A549 (cell line): Measurements from ENCODE around the gene RSPH4A.

ENCODE experiments used
- CTCF ChIP-seq: fragments of >200 bp; sonication (Bioruptor Twin); formaldehyde crosslinking; IDR thresholded peaks from 3 replicates; pipeline ENCODE4 v1.5.1; 2016
- HDAC2 ChIP-seq: fragments of 200-600 bp; sonication (generic); IDR thresholded peaks from 2 replicates; pipeline ENCODE4 v1.6.1; 2016
- MAX ChIP-seq: IDR thresholded peaks from 2 replicates; pipeline ENCODE4 v1.6.1; 2012
- POLR2A ChIP-seq: IDR thresholded peaks from 2 replicates; pipeline ENCODE4 v1.6.1; 2012; ENCODE audit warnings: mild to moderate bottlenecking, low read length
- TF ChIP-seq, protein P1 (sequence below): fragments of >200 bp; sonication (Bioruptor Twin); formaldehyde crosslinking; IDR thresholded peaks from 3 replicates; pipeline ENCODE4 v1.6.1; 2016
- TF ChIP-seq, protein P2 (sequence below): fragments of 200-600 bp; sonication (generic); IDR thresholded peaks from 2 replicates; pipeline ENCODE4 v1.6.1; 2016; ENCODE audit warnings: antibody characterized with exemption, mild to moderate bottlenecking, moderate library complexity
- TF ChIP-seq, protein P3 (sequence below): IDR thresholded peaks from 2 replicates; pipeline ENCODE4 v1.6.1; 2012

DNA sequence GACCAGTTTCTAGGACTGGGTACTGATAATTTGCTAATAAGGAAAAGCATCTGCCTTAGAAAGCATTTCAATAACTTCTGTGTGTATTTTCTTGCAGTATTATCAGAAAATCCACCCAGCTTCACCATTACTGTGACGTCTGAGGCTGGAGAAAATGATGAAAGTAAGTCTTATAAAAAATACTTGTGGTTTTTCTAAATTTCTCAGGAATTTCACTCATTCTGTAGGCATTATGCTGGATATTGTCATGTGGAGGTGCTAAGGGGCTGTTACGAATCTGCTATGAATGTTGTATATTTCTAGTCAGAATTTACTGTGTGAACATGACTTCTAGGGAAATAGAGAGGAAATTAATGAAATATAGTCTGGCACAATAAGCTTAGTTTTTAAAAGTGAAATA is 36.1 kb upstream of the RSPH4A start:
- TF ChIP-seq, protein P1, sequence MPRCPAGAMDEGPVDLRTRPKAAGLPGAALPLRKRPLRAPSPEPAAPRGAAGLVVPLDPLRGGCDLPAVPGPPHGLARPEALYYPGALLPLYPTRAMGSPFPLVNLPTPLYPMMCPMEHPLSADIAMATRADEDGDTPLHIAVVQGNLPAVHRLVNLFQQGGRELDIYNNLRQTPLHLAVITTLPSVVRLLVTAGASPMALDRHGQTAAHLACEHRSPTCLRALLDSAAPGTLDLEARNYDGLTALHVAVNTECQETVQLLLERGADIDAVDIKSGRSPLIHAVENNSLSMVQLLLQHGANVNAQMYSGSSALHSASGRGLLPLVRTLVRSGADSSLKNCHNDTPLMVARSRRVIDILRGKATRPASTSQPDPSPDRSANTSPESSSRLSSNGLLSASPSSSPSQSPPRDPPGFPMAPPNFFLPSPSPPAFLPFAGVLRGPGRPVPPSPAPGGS: no peak
- TF ChIP-seq CTCF: no peak
- TF ChIP-seq, protein P2, sequence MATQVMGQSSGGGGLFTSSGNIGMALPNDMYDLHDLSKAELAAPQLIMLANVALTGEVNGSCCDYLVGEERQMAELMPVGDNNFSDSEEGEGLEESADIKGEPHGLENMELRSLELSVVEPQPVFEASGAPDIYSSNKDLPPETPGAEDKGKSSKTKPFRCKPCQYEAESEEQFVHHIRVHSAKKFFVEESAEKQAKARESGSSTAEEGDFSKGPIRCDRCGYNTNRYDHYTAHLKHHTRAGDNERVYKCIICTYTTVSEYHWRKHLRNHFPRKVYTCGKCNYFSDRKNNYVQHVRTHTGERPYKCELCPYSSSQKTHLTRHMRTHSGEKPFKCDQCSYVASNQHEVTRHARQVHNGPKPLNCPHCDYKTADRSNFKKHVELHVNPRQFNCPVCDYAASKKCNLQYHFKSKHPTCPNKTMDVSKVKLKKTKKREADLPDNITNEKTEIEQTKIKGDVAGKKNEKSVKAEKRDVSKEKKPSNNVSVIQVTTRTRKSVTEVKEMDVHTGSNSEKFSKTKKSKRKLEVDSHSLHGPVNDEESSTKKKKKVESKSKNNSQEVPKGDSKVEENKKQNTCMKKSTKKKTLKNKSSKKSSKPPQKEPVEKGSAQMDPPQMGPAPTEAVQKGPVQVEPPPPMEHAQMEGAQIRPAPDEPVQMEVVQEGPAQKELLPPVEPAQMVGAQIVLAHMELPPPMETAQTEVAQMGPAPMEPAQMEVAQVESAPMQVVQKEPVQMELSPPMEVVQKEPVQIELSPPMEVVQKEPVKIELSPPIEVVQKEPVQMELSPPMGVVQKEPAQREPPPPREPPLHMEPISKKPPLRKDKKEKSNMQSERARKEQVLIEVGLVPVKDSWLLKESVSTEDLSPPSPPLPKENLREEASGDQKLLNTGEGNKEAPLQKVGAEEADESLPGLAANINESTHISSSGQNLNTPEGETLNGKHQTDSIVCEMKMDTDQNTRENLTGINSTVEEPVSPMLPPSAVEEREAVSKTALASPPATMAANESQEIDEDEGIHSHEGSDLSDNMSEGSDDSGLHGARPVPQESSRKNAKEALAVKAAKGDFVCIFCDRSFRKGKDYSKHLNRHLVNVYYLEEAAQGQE: no peak
- TF ChIP-seq MAX: no peak
- TF ChIP-seq, protein P3, sequence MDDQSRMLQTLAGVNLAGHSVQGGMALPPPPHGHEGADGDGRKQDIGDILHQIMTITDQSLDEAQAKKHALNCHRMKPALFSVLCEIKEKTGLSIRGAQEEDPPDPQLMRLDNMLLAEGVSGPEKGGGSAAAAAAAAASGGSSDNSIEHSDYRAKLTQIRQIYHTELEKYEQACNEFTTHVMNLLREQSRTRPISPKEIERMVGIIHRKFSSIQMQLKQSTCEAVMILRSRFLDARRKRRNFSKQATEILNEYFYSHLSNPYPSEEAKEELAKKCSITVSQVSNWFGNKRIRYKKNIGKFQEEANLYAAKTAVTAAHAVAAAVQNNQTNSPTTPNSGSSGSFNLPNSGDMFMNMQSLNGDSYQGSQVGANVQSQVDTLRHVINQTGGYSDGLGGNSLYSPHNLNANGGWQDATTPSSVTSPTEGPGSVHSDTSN: no peak
- TF ChIP-seq HDAC2: no peak
- no peak for TF ChIP-seq POLR2A
